ENCODE data around the gene RAPGEF5.

RAPGEF5 gene

GRCh38 chr7:22329816-22330524 lies 27.0 kb downstream of the RAPGEF5 start:
- no peaks in the 10 kb centered on the region for H3K9me3 ChIP-seq
- no peaks in the 10 kb centered on the region for H3K36me3 ChIP-seq (replicated peaks)
- in situ Hi-C loops (cut with MboI; ENCODE audit: low sequenced_read_pairs) = no loop called here
- H3K4me3 ChIP-seq = no peak overlapping the region
- no peaks in the 10 kb centered on the region for H3K27me3 ChIP-seq (ENCODE audit: low read depth)
- no peak for DNase-seq (ENCODE audit: low spot score in 2 of 2)
- H3K4me1 ChIP-seq = peaks cover 9% of the 10 kb centered on the region

GRCh38 chr7:22326181-22326580 lies 30.8 kb downstream of the RAPGEF5 start:
- Histone ChIP-seq H3K36me3 (replicated peaks) (no peaks in the 10 kb centered on the region), H3K9me3 (no peaks in the 10 kb centered on the region; the same call in 1 of the 2 replicates), H3K4me1 (peaks cover 7% of the 10 kb centered on the region), H3K27me3 (ENCODE audit: low read depth) (no peaks in the 10 kb centered on the region), H3K4me3 (no peak overlapping the region)
- no peak for DNase-seq (ENCODE audit: low spot score in 2 of 2)
- in situ Hi-C loops (cut with MboI; ENCODE audit: low sequenced_read_pairs) = no loop called here

- Histone ChIP-seq H3K27me3 (ENCODE audit: low read depth) (no peaks in the 10 kb centered on the region), H3K36me3 (replicated peaks) (no peaks in the 10 kb centered on the region), H3K9me3 (no peaks in the 10 kb centered on the region; the same call in 1 of the 2 replicates), H3K4me1 (peaks cover 7% of the 10 kb centered on the region), H3K4me3 (no peak overlapping the region)
- in situ Hi-C loops (cut with MboI; ENCODE audit: low sequenced_read_pairs) = no loop called here
- DNase-seq (ENCODE audit: low spot score in 2 of 2) = no peak
These were observed 31.3 kb downstream of the RAPGEF5 start for GRCh38 chr7:22325671-22326070.

- H3K4me3 ChIP-seq = no peak overlapping the region
- H3K27me3 ChIP-seq (ENCODE audit: low read depth) = no peaks in the 10 kb centered on the region
- H3K4me1 ChIP-seq = peaks cover 7% of the 10 kb centered on the region
- no peaks in the 10 kb centered on the region for H3K36me3 ChIP-seq (replicated peaks)
- no peaks in the 10 kb centered on the region; the same call in 1 of the 2 replicates for H3K9me3 ChIP-seq
- in situ Hi-C loops (cut with MboI; ENCODE audit: low sequenced_read_pairs) = no loop called here
- no peak for DNase-seq (ENCODE audit: low spot score in 2 of 2)
These were observed 33.2 kb downstream of the RAPGEF5 start for GRCh38 chr7:22323714-22324113.

GRCh38 chr7:22320416-22320815 lies 36.5 kb downstream of the RAPGEF5 start:
- DNase-seq (ENCODE audit: low spot score in 2 of 2) = no peak
- Histone ChIP-seq H3K27me3 (ENCODE audit: low read depth) (no peaks in the 10 kb centered on the region), H3K4me3 (no peak overlapping the region), H3K9me3 (no peaks in the 10 kb centered on the region; the same call in 1 of the 2 replicates), H3K36me3 (replicated peaks) (no peaks in the 10 kb centered on the region), H3K4me1 (no peaks in the 10 kb centered on the region)
- in situ Hi-C loops (cut with MboI; ENCODE audit: low sequenced_read_pairs) = no loop called here

- Histone ChIP-seq H3K9me3 (no peaks in the 10 kb centered on the region; the same call in 1 of the 2 replicates), H3K36me3 (replicated peaks) (no peaks in the 10 kb centered on the region), H3K27me3 (ENCODE audit: low read depth) (no peaks in the 10 kb centered on the region), H3K4me3 (no peak overlapping the region), H3K4me1 (no peaks in the 10 kb centered on the region)
- DNase-seq (ENCODE audit: low spot score in 2 of 2) = no peak
- in situ Hi-C loops (cut with MboI; ENCODE audit: low sequenced_read_pairs) = no loop called here
These were observed 37.2 kb downstream of the RAPGEF5 start for GRCh38 chr7:22319424-22320403.

GRCh38 chr7:22318376-22318775 lies 38.6 kb downstream of the RAPGEF5 start:
- no peaks in the 10 kb centered on the region; the same call in 1 of the 2 replicates for H3K9me3 ChIP-seq
- in situ Hi-C loops (cut with MboI; ENCODE audit: low sequenced_read_pairs) = no loop called here
- no peaks in the 10 kb centered on the region for H3K27me3 ChIP-seq (ENCODE audit: low read depth)
- H3K4me1 ChIP-seq = no peaks in the 10 kb centered on the region
- no peak for DNase-seq (ENCODE audit: low spot score in 2 of 2)
- H3K4me3 ChIP-seq = no peak overlapping the region
- H3K36me3 ChIP-seq (replicated peaks) = no peaks in the 10 kb centered on the region

- no peak overlapping the region for H3K4me3 ChIP-seq
- no peaks in the 10 kb centered on the region for H3K4me1 ChIP-seq
- in situ Hi-C loops (cut with MboI; ENCODE audit: low sequenced_read_pairs) = no loop called here
- no peaks in the 10 kb centered on the region for H3K36me3 ChIP-seq (replicated peaks)
- H3K9me3 ChIP-seq = no peaks in the 10 kb centered on the region; the same call in 1 of the 2 replicates
- no peak for DNase-seq (ENCODE audit: low spot score in 2 of 2)
- no peaks in the 10 kb centered on the region for H3K27me3 ChIP-seq (ENCODE audit: low read depth)
These were observed 39.3 kb downstream of the RAPGEF5 start for GRCh38 chr7:22317632-22318031.

GRCh38 chr7:22316914-22317313 lies 40.0 kb downstream of the RAPGEF5 start:
- H3K36me3 ChIP-seq (replicated peaks) = no peaks in the 10 kb centered on the region
- H3K4me1 ChIP-seq = no peaks in the 10 kb centered on the region
- no peaks in the 10 kb centered on the region for H3K27me3 ChIP-seq (ENCODE audit: low read depth)
- no peak for DNase-seq (ENCODE audit: low spot score in 2 of 2)
- no peak overlapping the region for H3K4me3 ChIP-seq
- in situ Hi-C loops (cut with MboI; ENCODE audit: low sequenced_read_pairs) = no loop called here
- no peaks in the 10 kb centered on the region for H3K9me3 ChIP-seq

GRCh38 chr7:22307816-22308215 lies 49.1 kb downstream of the RAPGEF5 start:
- in situ Hi-C loops (cut with MboI; ENCODE audit: low sequenced_read_pairs) = no loop called here
- H3K4me3 ChIP-seq = no peak overlapping the region
- no peaks in the 10 kb centered on the region; the same call in 1 of the 2 replicates for H3K4me1 ChIP-seq
- no peaks in the 10 kb centered on the region for H3K27me3 ChIP-seq (ENCODE audit: low read depth)
- H3K36me3 ChIP-seq (replicated peaks) = peaks cover 24% of the 10 kb centered on the region
- no peaks in the 10 kb centered on the region for H3K9me3 ChIP-seq
- DNase-seq (ENCODE audit: low spot score in 2 of 2) = no peak

GRCh38 chr7:22305706-22306105 lies 51.2 kb downstream of the RAPGEF5 start:
- H3K36me3 ChIP-seq (replicated peaks) = peaks cover 24% of the 10 kb centered on the region
- DNase-seq (ENCODE audit: low spot score in 2 of 2) = no peak
- H3K4me1 ChIP-seq = no peaks in the 10 kb centered on the region; the same call in 1 of the 2 replicates
- H3K9me3 ChIP-seq = no peaks in the 10 kb centered on the region
- H3K4me3 ChIP-seq = no peak overlapping the region
- no peaks in the 10 kb centered on the region for H3K27me3 ChIP-seq (ENCODE audit: low read depth)
- in situ Hi-C loops (cut with MboI; ENCODE audit: low sequenced_read_pairs) = no loop called here

- in situ Hi-C loops (cut with MboI; ENCODE audit: low sequenced_read_pairs) = no loop called here
- Histone ChIP-seq H3K36me3 (replicated peaks) (peaks cover 22% of the 10 kb centered on the region), H3K9me3 (no peaks in the 10 kb centered on the region)
These were observed 54.0 kb downstream of the RAPGEF5 start for GRCh38 chr7:22302951-22303423.

GRCh38 chr7:22302193-22302592 lies 54.8 kb downstream of the RAPGEF5 start:
- in situ Hi-C loops (cut with MboI; ENCODE audit: low sequenced_read_pairs) = no loop called here
- H3K36me3 ChIP-seq (replicated peaks) = peaks cover 14% of the 10 kb centered on the region
- H3K4me3 ChIP-seq = no peak overlapping the region
- no peak for DNase-seq (ENCODE audit: low spot score in 2 of 2)
- no peaks in the 10 kb centered on the region for H3K27me3 ChIP-seq (ENCODE audit: low read depth)
- H3K9me3 ChIP-seq = no peaks in the 10 kb centered on the region
- no peaks in the 10 kb centered on the region; the same call in 1 of the 2 replicates for H3K4me1 ChIP-seq

More at GRCh38 chr7:22302951-22303423, 54.0 kb downstream of the RAPGEF5 start:
- Histone ChIP-seq H3K27me3 (ENCODE audit: low read depth) (no peaks in the 10 kb centered on the region), H3K4me1 (no peaks in the 10 kb centered on the region; the same call in 1 of the 2 replicates), H3K4me3 (no peak overlapping the region)
- no peak for DNase-seq (ENCODE audit: low spot score in 2 of 2)

GRCh38 chr7:22301790-22302189 lies 55.2 kb downstream of the RAPGEF5 start:
- Histone ChIP-seq H3K4me3 (no peak overlapping the region), H3K27me3 (ENCODE audit: low read depth) (no peaks in the 10 kb centered on the region), H3K4me1 (no peaks in the 10 kb centered on the region; the same call in 1 of the 2 replicates), H3K36me3 (replicated peaks) (peaks cover 10% of the 10 kb centered on the region), H3K9me3 (no peaks in the 10 kb centered on the region)
- no peak for DNase-seq (ENCODE audit: low spot score in 2 of 2)
- in situ Hi-C loops (cut with MboI; ENCODE audit: low sequenced_read_pairs) = no loop called here

Data from HAP-1 (cell line).